GM21515 (cell line): ENCODE data around the gene CPNE5.
"Not testable (repeated sequence)": the region's sequence is repeated elsewhere in the genome, so short reads cannot be mapped to it uniquely, and the experiment has no call there.

Experiments
- ATAC-seq: cut with Tn5 transposase; IDR thresholded peaks from one replicate; pipeline ENCODE4 v1.9.1; 2021; ENCODE audit not compliant: unreplicated experiment

Gene CPNE5

DNA sequence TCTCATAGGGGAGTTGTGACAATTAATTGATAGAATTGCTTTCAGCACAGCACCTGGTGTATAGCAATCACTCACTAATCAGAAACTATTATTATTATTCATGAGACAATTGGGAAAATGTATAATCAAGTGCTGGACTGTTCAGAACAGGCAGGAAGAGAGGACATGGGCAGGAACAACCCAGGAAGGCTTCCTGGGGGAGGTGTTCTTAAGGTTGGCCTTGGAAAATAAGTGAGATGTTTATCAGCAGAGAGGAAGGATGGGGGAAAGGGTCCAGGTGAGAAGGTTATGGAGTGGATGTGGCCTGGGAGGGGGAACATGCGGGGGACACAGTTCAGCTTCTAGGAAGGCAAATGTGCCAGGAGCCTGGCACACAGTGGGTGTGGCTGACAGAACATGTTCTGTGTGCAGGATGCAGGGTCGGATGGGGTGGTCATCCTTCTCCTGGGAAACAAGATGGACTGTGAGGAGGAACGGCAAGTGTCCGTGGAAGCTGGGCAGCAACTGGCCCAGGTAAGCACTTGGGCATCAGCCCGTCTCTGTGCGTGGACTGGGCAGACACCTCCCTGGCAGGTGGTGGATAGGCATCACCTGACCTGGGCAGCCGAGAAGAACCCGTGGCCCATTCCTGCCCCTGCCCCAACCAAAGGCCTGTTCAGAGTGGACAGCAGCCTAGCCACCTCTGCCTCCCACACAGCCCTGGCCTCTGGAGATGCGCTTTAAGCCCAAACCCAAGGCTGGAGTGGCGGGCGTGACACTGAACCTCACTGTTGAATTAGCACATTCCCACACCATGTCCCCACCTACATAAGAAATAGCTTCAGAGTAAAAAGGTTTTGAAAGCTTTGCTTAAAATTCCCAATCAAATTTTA lies 110.7 kb downstream of the CPNE5 start:
- no peak for ATAC-seq

DNA sequence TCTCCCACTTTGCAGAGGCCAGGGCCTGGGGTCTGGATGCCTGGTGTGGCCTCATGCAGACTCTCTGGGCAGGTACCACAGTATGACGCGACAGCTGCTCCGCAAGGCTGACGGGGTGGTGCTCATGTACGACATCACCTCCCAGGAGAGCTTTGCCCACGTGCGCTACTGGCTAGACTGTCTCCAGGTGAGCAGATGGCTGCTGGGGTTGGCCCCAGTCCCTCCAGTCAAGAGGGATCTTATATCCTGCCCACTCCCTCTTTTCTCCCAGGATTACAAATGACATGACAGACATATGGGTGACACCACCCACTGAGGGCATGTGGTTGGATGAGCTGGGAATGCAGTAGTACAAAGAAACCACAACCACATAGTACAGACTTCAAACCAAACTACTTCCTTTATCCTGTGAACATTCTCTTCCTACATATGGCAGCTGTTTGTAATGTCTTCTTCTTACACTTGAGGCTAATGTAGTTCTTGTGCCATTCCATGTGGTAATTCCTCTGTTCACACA lies 111.7 kb downstream of the CPNE5 start:
- no peak for ATAC-seq

DNA sequence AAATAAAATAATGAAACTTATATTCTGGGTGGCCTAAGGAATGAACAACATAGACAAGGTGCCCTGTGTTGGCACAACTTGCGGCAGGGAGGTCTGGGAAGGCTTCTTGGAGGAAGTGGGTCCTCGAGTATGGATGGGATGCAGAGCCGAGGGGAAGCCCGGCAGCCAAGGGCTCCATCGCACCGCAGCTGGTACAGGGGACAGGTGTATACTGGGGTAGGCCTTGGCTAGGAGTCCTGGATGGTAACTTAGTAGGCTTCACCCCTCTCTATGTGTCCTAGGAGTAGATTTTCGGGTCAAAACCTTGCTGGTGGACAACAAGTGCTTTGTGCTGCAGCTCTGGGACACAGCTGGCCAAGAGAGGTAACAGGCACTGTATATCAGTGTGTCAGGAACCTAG lies 113.7 kb downstream of the CPNE5 start:
- ATAC-seq: no peak

DNA sequence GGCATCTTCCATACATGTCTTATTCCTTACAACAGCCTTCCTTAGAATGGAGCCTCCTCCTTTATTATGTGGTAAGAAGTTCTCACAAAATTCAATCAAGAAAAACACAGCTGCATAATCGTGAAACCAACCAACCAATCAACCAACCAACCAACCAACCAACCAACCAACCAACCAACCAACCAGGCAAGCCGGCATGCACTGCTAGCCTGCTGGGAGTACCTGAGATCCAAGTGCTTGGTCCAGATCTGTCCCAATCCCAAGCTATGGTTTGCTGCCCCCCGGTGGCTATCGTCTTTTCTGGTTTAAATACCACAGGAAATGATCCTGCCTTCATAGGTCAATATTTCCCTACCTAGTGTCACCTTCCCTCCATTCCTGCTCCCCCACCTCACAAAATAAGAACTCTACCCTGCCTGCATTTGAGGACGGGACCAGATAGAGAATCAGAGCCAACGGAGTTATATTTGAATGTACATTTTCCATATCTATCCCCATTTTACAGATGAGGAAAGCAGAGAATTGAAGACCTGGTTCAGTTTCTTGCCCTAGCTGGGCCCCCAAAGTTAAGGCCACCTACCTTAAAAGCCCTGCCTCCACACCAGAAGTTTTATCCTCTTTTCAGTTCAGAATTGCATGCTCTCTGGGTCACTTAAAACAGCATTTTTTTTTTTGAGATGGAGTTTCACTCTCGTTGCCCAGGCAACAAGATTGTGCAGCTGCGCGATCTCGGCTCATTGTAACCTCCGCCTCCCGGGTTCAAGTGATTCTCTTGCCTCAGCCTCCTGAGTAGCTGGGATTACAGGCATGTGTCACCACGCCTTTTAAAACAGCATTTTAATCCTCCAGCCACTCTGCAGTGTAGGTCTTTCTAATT lies 114.5 kb downstream of the CPNE5 start:
- no peak for ATAC-seq

DNA sequence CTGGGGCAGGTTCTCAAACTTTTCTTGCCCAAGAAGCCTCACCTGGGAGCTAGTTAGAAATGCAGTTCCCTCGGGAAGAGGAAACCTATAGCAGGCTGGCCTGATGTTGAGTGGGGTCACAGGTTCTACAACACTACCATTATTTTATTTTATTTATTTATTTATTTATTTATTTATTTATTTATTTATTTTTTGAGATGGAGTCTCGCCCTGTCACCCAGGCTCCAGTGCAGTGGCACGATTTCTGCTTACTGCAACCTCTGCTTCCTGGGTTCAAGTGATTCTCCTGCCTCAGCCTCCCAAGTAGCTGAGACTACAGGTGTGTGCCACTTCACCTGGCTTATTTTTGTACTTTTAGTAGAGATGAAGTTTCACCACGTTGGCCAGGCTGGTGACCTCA lies 115.3 kb downstream of the CPNE5 start:
- ATAC-seq: not testable (repeated sequence)

DNA sequence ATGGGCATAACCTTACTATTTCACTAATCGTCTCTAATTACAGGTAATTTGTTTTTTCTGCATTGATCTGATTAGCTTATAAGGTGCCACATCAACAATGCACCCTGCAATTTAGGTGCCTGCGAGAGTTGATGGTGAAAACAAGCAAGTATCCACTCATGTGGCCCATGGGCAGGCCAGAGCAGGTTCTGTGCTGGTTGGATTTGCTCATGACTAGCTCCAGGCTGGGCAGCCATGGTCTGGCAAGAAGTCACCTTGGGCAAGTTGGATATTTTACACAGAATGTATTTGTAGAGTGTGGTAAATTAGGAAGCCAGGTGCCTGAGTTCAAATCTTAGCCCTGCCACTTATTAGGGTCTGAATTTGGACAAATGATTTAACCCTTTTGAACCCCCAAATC lies 116.4 kb downstream of the CPNE5 start:
- ATAC-seq: no peak

DNA sequence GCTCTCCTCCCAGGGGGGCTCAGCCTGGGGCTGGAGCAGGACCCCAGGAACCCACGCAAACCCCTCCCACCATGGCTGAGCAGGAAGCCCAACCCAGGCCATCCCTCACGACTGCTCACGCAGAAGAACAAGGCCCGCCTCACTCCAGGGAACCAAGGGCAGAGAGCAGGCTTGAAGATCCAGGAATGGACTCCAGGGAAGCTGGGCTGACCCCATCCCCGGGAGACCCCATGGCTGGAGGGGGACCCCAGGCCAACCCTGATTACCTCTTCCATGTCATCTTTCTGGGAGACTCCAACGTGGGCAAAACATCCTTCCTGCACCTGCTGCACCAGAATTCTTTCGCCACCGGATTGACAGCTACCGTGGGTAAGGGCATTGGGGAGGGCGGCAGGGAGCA lies 116.9 kb downstream of the CPNE5 start:
- no peak for ATAC-seq

DNA sequence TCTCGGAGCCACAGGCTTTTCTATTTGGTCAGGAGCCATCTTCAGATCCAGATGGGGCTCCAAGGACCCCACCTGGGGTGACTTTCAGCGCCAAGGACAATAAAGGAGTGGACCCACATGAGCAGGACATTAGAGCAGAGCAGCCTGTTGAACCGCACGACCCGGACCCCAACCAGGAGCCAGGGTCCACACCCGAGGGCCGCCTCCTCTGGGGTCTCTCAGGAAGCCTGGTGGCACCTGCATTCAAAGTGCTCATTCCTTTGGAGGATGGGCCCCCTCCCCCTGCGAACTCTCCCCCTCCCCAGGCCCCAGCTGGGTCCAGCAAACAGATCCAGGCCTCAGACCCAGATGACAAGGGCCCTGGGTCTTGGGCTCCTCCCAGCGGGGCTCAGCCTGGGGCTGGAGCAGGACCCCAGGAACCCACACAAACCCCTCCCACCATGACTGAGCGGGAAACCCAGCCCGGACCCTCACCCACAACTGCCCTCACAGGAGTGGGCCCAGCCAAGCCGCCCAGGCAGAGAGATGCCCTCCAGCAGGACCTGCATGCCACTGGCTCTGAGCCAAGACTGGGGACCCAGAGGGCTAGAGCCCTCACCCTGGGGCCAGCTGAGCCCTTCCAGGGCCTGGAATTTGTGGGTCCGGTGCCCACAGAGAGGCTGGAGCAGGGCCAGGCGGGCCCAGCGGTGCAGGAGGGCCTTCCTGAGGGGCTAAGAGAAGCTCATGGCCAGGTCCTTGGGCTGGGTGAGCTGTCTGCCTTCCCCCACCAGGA lies 117.7 kb downstream of the CPNE5 start:
- no peak for ATAC-seq

DNA sequence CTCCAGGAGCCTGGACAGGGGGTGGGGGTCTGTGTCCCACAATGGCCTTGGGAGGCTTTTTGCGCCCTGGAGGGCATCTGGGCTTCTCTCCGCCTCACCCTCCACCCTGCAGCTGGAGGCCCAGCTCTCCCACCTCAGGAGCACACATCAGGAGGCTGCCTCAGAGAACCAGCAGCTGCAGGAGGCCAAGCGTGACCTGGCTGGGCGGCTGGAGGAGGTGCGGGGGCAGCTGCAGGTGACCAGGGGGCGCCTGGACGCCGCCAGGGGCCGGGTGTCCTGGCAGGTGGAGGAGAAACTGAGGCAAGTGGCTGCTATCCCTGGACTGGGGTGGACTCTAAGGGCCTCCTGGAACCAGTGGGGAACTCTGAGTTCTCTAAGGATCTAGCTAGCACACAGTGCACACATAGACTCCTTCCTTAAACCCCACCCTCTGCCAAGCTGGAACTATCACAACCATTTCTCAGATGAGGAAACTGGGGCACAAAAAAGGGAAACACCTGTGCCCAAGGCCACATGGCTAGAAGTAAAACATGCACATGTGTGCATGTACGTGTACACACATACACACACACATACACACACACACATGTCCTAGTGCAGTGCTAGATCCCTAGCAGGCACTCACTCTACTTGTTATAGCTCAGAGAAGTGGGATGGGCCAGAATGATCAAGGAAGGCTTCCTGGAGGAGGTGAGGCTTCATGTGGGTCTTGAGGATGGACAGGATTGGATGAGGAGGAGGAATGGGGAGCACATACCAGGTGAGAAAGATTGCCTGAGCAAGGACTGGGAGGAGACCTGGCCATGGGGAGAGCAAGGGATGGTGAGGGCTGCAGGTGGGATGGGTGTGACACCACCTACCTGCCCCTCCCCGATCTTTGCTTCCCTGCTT lies 118.7 kb downstream of the CPNE5 start:
- no peak for ATAC-seq

DNA sequence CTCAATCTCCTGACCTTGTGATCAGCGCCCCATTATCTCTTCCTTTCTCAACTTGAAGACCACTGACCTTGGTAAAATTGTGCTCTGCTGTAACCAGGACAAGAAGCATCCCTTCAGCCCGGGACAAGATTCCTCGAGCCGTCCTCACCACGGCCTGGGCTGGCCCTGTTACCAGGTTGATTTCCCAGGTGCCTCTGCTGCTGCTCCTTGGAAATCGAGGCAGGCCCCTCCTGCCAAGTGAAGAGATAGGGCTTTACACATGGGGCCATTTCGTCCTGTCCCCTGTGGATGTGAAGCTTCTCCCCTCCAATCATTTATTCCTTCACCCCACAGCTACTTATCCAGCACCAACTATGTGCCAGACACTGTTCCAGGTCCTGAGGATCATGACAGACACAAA lies 120.1 kb downstream of the CPNE5 start:
- no peak for ATAC-seq

DNA sequence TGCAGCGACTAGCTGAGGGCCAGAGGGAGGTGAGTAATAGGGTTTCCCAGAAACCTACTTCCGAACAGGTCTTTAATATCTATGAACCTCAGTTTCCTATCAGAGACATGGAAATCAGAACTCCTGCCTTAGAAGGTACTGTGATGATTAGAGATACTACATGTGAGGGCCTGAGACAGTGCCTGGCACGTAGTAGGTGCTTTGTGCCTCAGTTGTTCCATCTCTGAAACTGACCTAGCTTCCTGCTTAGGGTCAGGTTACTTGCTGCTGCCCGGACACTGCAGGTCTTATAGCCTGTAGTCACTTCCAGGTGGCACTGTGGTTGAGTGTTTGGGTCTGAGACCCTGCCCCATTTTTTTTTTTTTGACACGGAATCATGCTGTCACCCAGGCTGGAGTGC lies 120.7 kb downstream of the CPNE5 start:
- ATAC-seq: no peak

DNA sequence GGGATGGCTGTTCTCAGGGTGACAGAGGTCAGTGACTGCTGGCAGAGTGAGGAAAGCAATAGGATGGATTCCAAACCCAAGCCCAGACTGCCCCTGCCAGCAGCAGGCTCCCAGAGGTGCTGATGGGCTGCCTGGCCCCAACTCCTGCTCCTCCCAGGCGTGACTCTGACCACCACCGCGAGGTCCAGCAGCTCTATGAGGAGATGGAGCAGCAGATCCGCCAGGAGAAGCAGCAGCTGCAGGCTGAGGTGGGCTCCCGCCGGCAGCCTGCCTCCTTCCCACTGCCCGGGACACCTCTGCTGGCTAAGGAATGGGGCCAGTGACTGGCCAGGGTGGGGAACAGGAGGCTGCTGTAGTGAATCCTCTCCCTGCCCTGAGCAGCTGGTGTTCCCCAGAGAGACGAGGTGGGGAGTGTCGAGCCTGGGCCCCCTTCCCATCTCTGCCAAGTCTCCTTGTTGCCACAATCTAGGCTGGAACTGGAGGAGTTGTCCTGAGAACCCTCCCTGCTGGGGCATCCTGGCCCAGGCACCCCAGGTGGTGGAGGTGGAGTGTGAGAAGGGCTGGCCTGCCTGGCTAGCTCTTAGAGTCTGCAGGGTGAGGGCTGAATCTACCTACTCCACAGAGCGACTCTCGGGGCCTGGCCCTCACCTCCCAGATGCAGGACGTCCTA lies 121.2 kb downstream of the CPNE5 start:
- no peak for ATAC-seq

DNA sequence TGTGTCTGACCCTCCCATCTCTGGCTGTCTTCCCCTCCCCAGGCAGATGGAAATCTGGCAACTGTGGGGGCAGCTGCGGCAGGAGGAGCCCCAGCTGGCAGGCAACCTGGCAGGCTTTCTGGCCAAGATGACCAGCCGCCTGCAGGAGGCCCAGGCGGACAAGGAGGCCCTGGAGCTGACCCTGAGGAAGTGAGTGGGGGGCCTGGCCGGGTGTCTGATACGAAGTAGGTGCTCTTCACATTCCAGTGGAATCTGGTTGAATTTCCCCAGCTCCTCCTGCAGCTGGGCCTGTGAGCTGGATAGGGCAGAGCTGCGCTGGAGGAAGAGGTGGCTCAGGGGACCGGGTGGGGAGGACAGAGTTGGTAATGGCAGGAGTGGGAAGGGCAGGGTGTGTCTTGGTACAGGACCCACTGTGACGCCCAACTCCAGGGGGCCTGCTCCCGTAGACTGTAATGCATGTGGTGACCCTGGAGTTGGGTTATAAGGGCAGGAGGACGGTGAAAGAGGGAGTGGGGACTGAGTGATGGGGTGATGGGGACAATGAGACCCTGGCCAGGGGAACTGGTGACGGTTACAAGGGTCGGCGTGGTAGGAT lies 121.9 kb downstream of the CPNE5 start:
- no peak for ATAC-seq

DNA sequence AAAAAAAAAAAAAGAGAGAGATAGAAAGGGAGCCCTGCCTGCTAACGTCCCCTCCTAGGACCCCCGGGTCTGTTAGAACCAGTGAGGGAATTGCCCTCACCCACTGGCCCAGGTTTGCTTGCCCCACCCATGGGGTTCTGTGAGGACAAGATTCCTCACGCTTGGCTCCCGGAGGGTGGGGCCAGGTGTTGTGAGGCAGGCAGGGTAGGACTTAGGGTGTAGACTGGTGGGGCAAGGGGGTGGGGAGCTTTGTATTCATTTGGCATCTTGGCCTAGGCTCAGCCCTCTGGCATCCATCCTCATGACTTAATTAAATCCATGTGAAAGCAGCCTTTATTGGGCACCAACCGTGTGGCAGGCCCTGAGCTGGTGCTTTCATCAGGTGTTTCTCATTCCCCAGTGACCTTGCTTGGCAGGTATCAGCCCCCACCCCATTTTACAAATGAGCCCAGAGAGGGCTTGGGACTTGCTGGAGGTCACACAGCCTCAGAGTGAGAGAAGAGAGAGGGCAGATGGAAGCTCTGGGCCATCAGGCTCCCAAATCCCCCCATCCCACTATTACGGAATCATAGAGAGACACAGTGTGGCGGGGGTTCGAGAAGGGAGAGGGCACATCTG lies 122.7 kb downstream of the CPNE5 start:
- no peak for ATAC-seq

DNA sequence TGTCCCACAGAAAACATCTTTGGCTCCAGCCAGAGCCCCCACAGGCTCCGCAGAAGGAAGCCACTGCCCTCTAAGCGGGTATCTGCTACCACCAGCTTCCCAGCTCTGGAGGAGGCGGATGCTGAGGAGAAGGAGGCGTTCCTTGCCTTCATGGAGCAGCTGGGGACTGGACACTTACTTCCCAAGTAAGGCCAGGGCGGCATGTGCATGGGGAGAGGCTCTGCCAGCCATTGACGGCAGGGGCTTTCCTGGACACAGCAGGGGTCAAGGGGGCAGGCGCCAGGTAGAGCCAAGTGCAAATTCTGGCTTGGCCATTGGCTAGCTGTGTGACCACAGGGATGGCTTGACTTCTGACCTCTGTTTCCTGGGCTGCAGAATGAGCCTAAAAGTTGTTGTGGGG lies 123.8 kb downstream of the CPNE5 start:
- ATAC-seq: no peak

DNA sequence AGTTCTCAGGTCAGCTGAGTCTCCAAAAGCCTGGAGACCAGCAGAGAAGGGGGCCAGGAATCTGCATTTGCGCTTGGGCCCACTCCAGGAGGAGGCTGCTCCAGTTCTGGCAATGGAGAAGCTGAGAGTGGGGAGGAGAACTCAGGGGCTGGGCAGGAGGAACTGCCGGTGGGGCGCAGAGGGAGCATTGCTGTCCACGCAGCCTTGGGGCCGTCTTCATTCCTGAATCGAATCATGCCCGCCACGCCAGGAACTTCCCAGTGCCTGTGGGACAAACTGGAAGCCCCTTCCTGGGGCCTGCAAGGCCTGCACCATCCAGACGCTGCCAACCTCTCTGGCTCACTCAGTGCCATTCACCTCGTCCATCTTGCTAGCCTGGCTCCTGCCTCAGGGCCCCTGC lies 124.7 kb downstream of the CPNE5 start:
- ATAC-seq: no peak

DNA sequence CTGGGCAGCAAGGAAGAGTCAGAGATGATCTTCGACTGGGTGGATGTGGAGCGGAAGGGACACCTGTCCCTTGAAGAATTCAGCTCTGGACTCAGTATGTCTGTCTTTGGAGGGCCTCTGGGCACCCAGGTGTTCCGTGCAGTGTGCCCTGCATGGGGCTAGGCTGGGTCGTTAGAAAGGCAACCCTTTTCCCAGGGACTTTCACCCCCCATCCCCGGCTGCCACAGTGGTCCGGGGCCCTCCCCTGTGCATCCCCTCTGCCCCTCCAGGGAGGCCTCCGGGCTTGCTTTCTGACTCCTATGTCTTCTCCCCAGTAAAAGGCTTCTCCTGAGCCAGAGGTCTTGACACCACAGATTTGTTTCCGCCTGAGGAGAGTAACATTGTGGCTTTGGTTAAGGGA lies 125.4 kb downstream of the CPNE5 start:
- ATAC-seq: no peak

DNA sequence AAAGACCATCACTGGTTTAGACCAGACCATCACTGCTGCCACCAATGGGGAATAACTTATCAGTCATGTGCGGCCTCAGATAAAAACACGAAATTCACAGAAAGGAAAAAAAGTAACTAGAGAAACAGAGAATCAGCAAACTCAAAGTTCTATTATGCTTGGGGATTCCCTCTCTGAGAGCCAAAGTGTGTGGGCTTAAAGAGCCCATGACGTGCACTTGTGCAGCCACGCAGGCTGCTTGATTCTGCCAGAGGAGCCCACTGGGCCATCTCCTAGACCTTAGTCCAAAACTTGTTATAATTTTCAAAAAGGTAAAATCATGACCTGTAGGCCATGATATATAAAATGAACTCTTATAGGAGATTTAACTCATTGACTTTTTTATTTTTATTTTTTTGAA lies 126.4 kb downstream of the CPNE5 start:
- ATAC-seq: no peak

DNA sequence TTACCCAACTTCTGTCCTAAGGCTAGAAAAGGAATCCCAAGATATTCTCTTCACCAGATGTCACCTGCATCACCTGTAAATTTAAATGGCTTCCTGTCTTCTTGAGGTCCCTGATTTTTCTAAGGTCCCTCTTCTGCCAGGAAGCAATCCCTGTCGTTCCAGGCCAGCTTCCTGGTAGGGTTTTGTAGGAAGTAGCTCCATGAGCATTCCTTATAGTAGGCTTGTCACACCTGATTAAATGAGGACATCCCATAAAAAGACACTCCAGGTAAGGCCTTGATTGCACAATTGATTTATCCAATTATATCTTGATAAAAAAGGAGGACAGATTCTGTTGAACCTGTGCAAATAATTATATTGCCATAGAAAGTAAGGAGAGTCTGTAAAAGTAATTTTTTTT lies 132.9 kb downstream of the CPNE5 start:
- no peak for ATAC-seq
